GM23338 (cell line): ENCODE data around the gene PUM2. TPM values are rescaled to one million over a fixed set of nuclear protein-coding genes. Genes with fewer than 3 reads are reported as not detected.

Experiments used
- ATAC-seq: fragments of 200-7000 bp; cut with Tn5 transposase; 3 replicates; pipeline ENCODE4 v1.9.1; 2020
- DNase-seq: peaks from one replicate; pipeline ENCODE4 v3.0.0-alpha.2; 2015; ENCODE audit warnings: low spot score
- H2AFZ ChIP-seq: fragments of 200-600 bp; sonication (generic); 2 replicates; pipeline ENCODE4 v1.8.0; 2016; ENCODE audit warnings: antibody characterized with exemption, mild to moderate bottlenecking, moderate library complexity
- H3F3A ChIP-seq: fragments of 200-600 bp; sonication (generic); replicated peaks from 2 replicates; pipeline ENCODE4 v1.8.0; 2017; ENCODE audit warnings: antibody characterized with exemption, mixed run types, low read depth
- H3K27ac ChIP-seq: fragments of 200-600 bp; sonication (generic); 2 replicates; pipeline ENCODE4 v1.6.1; 2016; ENCODE audit warnings: low read depth
- H3K27me3 ChIP-seq: fragments of 200-600 bp; sonication (generic); 2 replicates; pipeline ENCODE4 v1.8.0; 2016; ENCODE audit warnings: mild to moderate bottlenecking, mixed run types, moderate library complexity; ENCODE audit not compliant: insufficient read depth
- H3K36me3 ChIP-seq: fragments of 200-600 bp; sonication (generic); 2 replicates; pipeline ENCODE4 v1.8.0; 2016; ENCODE audit warnings: mild to moderate bottlenecking; ENCODE audit not compliant: insufficient read depth
- H3K4me1 ChIP-seq: fragments of 200-600 bp; sonication (generic); 2 replicates; pipeline ENCODE4 v1.8.0; 2016; ENCODE audit warnings: mild to moderate bottlenecking, moderate library complexity; ENCODE audit not compliant: insufficient read depth
- H3K4me2 ChIP-seq: fragments of 200-600 bp; sonication (generic); 2 replicates; pipeline ENCODE4 v1.7.1; 2017; ENCODE audit warnings: mixed run types
- H3K4me3 ChIP-seq: fragments of 200-600 bp; sonication (generic); 2 replicates; pipeline ENCODE4 v1.6.1; 2016; ENCODE audit warnings: mixed run types
- H3K79me2 ChIP-seq: fragments of 200-600 bp; sonication (generic); replicated peaks from 2 replicates; pipeline ENCODE4 v1.8.0; 2017; ENCODE audit warnings: mild to moderate bottlenecking; ENCODE audit not compliant: insufficient read depth
- H3K9me2 ChIP-seq: fragments of 200-600 bp; sonication (generic); 2 replicates; pipeline ENCODE4 v1.8.0; 2017; ENCODE audit not compliant: insufficient read depth
- H4K20me1 ChIP-seq: fragments of 200-600 bp; sonication (generic); replicated peaks from 2 replicates; pipeline ENCODE4 v1.8.0; 2017; ENCODE audit warnings: mild to moderate bottlenecking; ENCODE audit not compliant: insufficient read depth
- H3K27ac Mint-ChIP-seq: 2 replicates; pipeline ENCODE4 v1.8.0; 2020; ENCODE audit warnings: inconsistent platforms, mild to moderate bottlenecking, moderate library complexity, mixed read lengths
- H3K27me3 Mint-ChIP-seq: 3 replicates; pipeline ENCODE4 v1.8.0; 2022; ENCODE audit warnings: low read depth, mild to moderate bottlenecking, moderate library complexity, mixed read lengths, inconsistent platforms; ENCODE audit not compliant: insufficient read depth, poor library complexity
- H3K36me3 Mint-ChIP-seq: 3 replicates; pipeline ENCODE4 v1.8.0; 2021; ENCODE audit warnings: low read depth, mild to moderate bottlenecking, inconsistent platforms, moderate library complexity, mixed read lengths
- H3K4me1 Mint-ChIP-seq: 3 replicates; pipeline ENCODE4 v1.8.0; 2020; ENCODE audit warnings: mild to moderate bottlenecking, inconsistent platforms, mixed read lengths
- H3K4me3 Mint-ChIP-seq: 3 replicates; pipeline ENCODE4 v1.8.0; 2021; ENCODE audit warnings: moderate library complexity, mild to moderate bottlenecking, inconsistent platforms, mixed read lengths
- H3K9me3 Mint-ChIP-seq: 3 replicates; pipeline ENCODE4 v1.8.0; 2020; ENCODE audit warnings: moderate library complexity, mild to moderate bottlenecking, inconsistent platforms, mixed read lengths
- EZH2 ChIP-seq: fragments of 200-600 bp; sonication (generic); IDR thresholded peaks from one replicate; pipeline ENCODE4 v1.8.0; 2017; ENCODE audit warnings: antibody characterized with exemption, mild to moderate bottlenecking, low read depth; ENCODE audit not compliant: unreplicated experiment
- EZH2phosphoT487 ChIP-seq: fragments of 200-600 bp; sonication (generic); IDR thresholded peaks from one replicate; pipeline ENCODE4 v1.8.1; 2018; ENCODE audit warnings: antibody characterized with exemption; ENCODE audit not compliant: unreplicated experiment
- JUNB ChIP-seq: IDR thresholded peaks from one replicate; pipeline ENCODE4 v1.6.1; 2016; ENCODE audit warnings: antibody characterized with exemption; ENCODE audit not compliant: unreplicated experiment
- NANOG ChIP-seq: IDR thresholded peaks from 2 replicates; pipeline ENCODE4 v1.6.1; 2016; ENCODE audit warnings: antibody characterized with exemption, borderline replicate concordance
- REST ChIP-seq: IDR thresholded peaks from one replicate; pipeline ENCODE4 v1.6.1; 2018; ENCODE audit warnings: antibody characterized with exemption; ENCODE audit not compliant: unreplicated experiment
- STAT1 ChIP-seq: IDR thresholded peaks from one replicate; pipeline ENCODE4 v1.6.1; 2016; ENCODE audit warnings: antibody characterized with exemption; ENCODE audit not compliant: unreplicated experiment
- ZNF114 ChIP-seq: fragments of 250-450 bp; sonication (Bioruptor Pico); IDR thresholded peaks from 2 replicates; pipeline ENCODE4 v1.5.0; 2020; ENCODE audit warnings: mild to moderate bottlenecking, moderate library complexity
- polyA plus RNA-seq: library from polyadenylated mRNA; unstranded; fragments of >200 nt; fragmentation: Nextera tagmentation; extraction: Ambion mirVana; gene quantifications from 2 replicates; pipeline ENCODE4 v1.2.1, GENCODE V29; 2016
- total RNA-seq: library from RNA; depleted of rRNA; stranded (reverse); fragments of >200 nt; shearing (Covaris generic); gene quantifications from 2 replicates; pipeline ENCODE4 v1.2.3, GENCODE V29; 2014
- TF ChIP-seq, protein P1 (sequence below): IDR thresholded peaks from 2 replicates; pipeline ENCODE4 v1.6.1; 2016; ENCODE audit warnings: antibody characterized with exemption
- TF ChIP-seq, protein P2 (sequence below), 2 experiments: fragments of 200-600 bp in 1 of 2; sonication (generic) in 1 of 2; conservative IDR thresholded peaks; 2 replicates each; pipeline versions ENCODE4 v1.5.1 to v1.6.1; 2016 to 2017; ENCODE audit warnings: antibody characterized with exemption in 2 of 2, low read depth in 2 of 2, mild to moderate bottlenecking in 2 of 2, moderate library complexity in 1 of 2

The PUM2 gene
- total and polyA plus RNA-seq, 2 experiments from 2014 or later = 29.9 to 94.1 TPM

DNA sequence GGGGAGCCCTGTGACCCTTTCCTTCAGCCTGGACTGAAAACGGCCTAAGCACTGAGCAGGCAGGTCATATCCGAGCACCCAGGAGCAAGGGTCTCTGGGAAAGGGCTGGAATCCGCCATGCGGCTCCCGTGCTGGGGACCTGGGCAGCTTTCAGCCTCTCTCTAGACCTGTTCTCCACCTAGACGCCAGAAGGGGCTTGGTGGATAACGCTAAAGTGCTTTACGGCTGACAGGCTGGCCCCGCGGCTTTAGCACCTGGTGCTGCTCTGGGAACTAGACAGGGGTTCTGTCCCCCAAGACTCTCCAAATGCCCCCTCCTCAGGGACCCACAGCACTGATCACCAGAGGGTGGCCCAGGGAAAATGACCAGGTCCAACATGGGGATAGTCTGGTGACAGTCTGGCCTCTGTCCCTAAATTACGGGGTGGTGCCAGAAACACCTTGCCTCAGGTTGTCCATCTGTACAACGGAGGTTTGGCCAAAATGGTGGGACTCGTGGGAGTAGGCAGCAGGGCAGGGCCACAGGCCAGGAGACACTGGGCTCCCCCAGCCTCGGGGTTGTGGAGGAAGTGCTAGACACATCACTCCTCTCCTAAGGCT lies 138.7 kb downstream of the PUM2 start (continued):
- TF ChIP-seq, protein P1, sequence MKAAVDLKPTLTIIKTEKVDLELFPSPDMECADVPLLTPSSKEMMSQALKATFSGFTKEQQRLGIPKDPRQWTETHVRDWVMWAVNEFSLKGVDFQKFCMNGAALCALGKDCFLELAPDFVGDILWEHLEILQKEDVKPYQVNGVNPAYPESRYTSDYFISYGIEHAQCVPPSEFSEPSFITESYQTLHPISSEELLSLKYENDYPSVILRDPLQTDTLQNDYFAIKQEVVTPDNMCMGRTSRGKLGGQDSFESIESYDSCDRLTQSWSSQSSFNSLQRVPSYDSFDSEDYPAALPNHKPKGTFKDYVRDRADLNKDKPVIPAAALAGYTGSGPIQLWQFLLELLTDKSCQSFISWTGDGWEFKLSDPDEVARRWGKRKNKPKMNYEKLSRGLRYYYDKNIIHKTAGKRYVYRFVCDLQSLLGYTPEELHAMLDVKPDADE = no peak
- TF ChIP-seq, protein P2, sequence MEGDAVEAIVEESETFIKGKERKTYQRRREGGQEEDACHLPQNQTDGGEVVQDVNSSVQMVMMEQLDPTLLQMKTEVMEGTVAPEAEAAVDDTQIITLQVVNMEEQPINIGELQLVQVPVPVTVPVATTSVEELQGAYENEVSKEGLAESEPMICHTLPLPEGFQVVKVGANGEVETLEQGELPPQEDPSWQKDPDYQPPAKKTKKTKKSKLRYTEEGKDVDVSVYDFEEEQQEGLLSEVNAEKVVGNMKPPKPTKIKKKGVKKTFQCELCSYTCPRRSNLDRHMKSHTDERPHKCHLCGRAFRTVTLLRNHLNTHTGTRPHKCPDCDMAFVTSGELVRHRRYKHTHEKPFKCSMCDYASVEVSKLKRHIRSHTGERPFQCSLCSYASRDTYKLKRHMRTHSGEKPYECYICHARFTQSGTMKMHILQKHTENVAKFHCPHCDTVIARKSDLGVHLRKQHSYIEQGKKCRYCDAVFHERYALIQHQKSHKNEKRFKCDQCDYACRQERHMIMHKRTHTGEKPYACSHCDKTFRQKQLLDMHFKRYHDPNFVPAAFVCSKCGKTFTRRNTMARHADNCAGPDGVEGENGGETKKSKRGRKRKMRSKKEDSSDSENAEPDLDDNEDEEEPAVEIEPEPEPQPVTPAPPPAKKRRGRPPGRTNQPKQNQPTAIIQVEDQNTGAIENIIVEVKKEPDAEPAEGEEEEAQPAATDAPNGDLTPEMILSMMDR (conservative IDR thresholded peaks at IDR 0.05; ENCODE audit: low read depth in 2 of 2) = no peak

- Mint-ChIP-seq H3K27ac (no peak overlapping the region), H3K36me3 (0 out of 3 replicates have a peak, but pooled peaks cover 3% of the 10 kb centered on the region), H3K27me3 (peaks cover 5% of the 10 kb centered on the region), H3K4me1 (peaks cover 44% of the 10 kb centered on the region), H3K9me3 (no peaks in the 10 kb centered on the region), H3K4me3 (no peak overlapping the region)
- Histone ChIP-seq H3K4me2 (no peak overlapping the region), H3K4me3 (no peak overlapping the region), H3K36me3 (no peaks in the 10 kb centered on the region), H3K27ac (no peak overlapping the region), H3F3A (no peaks in the 10 kb centered on the region), H2AFZ (no peak overlapping the region), H3K9me2 (no peaks in the 10 kb centered on the region), H3K4me1 (peaks cover 14% of the 10 kb centered on the region; the same call in 1 of the 2 replicates), H3K27me3 (no peaks in the 10 kb centered on the region), H3K79me2 (peaks cover 75% of the 10 kb centered on the region), H4K20me1 (peaks cover 5% of the 10 kb centered on the region; the same call in 1 of the 2 replicates)
- DNase-seq (no peak), ATAC-seq (no peak)
- TF ChIP-seq EZH2phosphoT487 (no peak), NANOG (no peak), JUNB (no peak), EZH2 (no peak), REST (no peak), STAT1 (no peak), ZNF114 (CRISPR knock-in tag) (no peak)
- TF ChIP-seq, protein P1 = no peak
- TF ChIP-seq, protein P2 (conservative IDR thresholded peaks at IDR 0.05; ENCODE audit: low read depth in 2 of 2) = no peak
Measured at GRCh38 chr2:20211420-20211819, 139.2 kb downstream of the PUM2 start.
